SK-N-SH (cell line): ENCODE data around the gene SGF29.
"Not testable (repeated sequence)": the region's sequence is repeated elsewhere in the genome, so short reads cannot be mapped to it uniquely, and the experiment has no call there.

Experiments
- EP300 ChIP-seq, 2 experiments: IDR thresholded peaks; 2 replicates each; pipeline versions ENCODE4 v1.4.0 to v1.6.1; 2012; ENCODE audit warnings: borderline replicate concordance in 1 of 2, low read depth in 1 of 2, low read length in 1 of 2
- SIN3A ChIP-seq: IDR thresholded peaks from 2 replicates; pipeline ENCODE4 v1.6.1; 2012; ENCODE audit warnings: low read depth, mild to moderate bottlenecking, low read length, moderate library complexity, borderline replicate concordance

DNA sequence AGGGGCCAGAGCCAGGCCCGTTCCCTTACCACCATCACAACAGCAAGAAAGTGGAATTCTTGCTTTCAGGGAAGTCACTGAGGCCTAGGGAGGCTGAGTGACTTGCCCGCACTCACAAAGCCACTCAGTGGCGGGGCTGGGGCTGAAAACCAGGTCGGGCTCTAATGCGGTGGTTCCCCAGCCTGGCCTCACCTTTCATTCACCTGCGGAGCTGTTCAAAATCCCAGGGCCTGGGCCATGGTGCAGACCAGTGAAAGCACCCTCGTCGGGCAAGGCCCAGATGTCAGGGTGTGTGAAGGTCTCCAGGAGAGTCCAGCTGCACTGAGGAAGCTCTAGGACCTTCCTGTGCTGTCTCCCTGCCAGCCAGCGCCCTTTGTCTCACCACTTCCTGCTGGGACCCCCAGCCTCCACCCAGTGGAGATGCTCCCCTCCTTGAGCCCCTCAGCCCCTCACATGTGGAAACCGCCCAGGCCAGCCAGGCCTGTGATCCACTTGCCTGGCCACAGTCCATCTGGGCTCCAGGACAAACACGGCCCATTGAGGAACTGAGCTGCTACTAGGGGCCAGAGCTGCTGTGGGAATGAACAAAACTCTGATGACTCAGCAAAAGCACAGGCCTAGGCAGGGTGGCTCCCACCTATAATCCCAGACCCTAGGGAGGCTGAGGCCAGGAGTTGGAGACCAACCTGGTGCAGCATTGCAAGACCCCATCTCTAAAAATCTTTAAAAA is 55.3 kb downstream of the SGF29 start:
- not testable (repeated sequence) for TF ChIP-seq SIN3A; EP300 (IDR thresholded peaks at IDR 0.05; ENCODE audit: borderline replicate concordance in 1 of 2, low read depth in 1 of 2, low read length in 1 of 2)
